HG02763 (cell line): ENCODE results near the gene OSBPL10.
"Not testable (repeated sequence)": the region's sequence is repeated elsewhere in the genome, so short reads cannot be mapped to it uniquely, and the experiment has no call there.

Experiments
- ATAC-seq: cut with Tn5 transposase; IDR thresholded peaks from one replicate; pipeline ENCODE4 v1.9.1; 2021; ENCODE audit warnings: mild to moderate bottlenecking, moderate library complexity; ENCODE audit not compliant: unreplicated experiment

The OSBPL10 gene

DNA sequence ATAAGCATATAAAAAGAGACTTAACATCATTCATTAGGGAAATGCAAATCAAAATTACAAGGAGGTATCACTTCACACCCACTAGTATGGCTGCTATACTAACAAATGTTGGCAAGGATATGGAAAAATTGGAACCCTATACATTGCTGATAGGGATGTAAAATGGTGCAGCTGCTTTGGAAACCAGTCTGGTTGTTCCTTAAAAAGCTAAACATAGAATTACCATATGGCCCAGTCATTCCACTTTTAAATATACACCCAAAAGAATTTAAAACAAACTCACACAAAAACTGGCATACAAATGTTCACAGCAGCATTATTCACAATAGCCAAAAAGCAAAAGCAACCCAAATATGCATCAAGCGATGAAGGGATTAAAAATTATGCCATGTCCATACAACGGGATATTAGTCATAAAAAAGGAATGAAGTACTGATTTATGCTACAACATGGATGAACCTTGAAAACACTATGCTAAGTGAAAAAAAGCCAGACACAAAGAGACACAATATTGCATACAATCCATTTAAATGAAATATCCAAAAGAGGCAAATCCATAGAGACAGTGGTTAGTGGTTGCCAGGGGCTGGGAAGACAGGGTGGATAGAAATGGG, 118.3 kb downstream of the OSBPL10 start:
- ATAC-seq: no peak

DNA sequence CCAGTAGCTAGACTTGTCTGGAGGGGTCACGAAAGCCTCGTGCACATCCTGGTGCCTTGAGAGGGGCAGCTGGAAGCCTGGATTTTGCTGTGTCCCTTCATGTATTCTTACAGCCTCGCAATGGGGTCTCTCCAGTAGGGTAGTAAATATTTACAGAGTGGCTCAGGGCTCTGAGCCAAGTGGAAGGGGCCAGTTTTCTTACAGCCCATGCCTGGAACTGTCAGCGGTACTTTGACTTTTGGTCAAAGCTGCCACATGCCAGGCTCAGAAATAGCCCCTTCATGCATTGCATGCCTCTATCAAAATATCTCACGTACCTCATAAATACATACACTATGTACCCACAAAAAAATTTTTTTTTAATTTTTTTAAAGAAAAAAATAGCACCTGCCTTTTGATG, 119.2 kb downstream of the OSBPL10 start:
- no peak for ATAC-seq

DNA sequence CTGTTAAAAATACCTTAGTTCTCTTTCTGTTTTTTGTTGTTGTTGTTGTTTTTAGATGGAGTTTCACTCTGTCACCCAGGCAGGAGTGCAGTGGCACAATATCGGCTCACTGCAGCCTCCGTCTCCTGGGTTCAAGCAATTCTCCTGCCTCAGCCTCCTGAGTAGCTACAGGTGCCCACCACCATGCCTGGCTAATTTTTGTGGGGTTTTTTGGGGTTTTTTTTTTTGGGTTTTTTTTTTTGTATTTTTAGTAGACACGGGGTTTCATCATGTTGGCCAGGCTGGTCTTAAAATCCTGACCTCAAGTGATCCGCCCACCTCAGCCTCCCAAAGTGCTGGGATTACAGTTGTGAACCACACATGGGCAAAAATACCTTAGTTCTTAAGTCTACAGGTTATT, 120.4 kb downstream of the OSBPL10 start:
- ATAC-seq: not testable (repeated sequence)

DNA sequence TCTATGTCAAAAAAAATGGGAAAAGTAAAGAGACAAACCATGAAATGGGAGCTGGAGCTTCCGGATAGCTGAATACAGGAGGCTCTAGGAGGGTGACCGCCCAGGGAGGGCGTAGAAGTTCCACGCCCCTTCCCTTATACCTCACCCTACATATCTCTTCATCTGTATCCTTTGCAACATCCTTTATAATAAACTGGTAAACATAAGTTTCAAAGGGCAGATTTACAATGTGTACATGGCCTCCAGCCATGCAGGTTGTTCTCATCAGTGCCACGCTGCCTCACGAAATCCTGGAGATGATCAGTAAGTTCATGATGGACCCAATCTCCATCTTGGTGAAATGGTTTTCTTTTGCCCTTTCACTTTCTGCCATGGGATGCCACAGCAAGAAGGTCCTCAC, 121.8 kb downstream of the OSBPL10 start:
- no peak for ATAC-seq

DNA sequence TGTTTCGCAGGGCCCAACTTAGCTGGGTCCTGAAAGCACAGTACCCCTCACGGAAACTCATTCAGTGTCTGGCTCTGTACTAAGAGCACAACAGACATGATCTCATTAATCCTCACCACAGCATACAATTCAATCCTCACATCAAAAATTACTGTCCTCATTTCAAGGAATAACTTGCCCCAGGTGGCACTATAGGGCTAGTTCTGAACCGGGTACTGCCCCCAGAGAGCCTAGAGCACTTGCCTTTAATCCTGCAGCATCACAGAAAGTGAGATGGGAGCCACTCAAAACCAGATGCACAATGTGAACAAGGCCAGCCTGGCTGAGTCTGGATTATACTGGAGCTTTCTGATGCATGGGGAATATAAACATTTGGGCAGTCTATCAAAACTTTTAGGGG, 122.6 kb downstream of the OSBPL10 start:
- no peak for ATAC-seq

DNA sequence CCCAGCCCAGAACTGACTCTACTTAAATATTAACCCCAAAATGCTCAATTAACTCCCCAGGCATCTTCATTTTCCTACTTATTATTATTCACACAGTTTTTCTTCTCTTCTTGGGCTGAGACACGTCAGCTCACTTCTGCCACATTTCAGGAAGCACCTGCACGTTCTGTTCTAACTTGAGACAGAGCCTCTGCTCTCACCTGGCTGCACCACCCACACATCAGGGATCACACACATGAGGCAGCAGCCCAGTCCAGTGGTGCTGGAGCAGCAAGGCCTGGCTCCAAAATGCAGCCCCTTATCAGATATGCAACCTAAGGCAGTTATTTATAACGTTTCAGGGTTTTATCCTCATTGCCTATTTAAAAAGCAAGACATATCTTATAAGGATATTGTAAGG, 127.5 kb downstream of the OSBPL10 start:
- ATAC-seq: no peak

DNA sequence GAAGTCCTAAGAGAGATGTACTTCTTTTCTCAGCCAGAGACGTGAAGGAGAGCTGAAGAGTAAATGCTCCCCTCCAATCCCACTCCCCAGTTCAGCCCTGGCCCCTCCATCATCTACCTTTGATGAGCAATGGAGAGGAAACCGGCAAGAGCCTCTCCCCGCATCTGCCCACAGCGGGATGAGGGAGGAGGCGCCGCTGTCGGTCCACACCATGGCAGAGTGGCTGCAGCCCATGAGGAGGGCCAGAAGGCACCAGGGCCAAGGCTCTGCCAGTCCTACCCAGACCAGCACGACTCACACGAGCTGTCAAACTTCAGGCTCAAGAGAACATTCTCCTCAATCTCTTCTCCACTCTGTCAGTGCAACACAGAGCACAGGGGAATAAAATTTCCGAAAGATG, 129.8 kb downstream of the OSBPL10 start:
- no peak for ATAC-seq

DNA sequence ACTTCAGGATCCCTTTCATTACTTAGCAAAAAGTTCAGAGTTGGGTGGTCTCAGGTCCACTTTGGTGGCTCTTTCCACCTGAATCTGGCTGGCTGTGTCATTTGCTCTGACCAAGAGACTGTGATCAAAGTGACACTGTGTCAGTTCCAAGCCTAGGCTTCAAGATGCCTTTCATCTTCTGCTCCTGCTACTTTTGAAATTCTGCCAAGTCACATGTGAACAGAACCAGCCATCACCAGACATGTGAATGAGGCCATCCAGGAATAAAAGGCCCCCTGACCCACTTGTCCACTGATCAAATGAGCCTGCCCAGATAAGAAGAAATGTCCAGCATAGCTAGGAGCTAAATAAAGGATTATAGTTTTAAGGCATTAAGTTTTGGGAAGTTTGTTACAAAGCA, 132.2 kb downstream of the OSBPL10 start:
- no peak for ATAC-seq

DNA sequence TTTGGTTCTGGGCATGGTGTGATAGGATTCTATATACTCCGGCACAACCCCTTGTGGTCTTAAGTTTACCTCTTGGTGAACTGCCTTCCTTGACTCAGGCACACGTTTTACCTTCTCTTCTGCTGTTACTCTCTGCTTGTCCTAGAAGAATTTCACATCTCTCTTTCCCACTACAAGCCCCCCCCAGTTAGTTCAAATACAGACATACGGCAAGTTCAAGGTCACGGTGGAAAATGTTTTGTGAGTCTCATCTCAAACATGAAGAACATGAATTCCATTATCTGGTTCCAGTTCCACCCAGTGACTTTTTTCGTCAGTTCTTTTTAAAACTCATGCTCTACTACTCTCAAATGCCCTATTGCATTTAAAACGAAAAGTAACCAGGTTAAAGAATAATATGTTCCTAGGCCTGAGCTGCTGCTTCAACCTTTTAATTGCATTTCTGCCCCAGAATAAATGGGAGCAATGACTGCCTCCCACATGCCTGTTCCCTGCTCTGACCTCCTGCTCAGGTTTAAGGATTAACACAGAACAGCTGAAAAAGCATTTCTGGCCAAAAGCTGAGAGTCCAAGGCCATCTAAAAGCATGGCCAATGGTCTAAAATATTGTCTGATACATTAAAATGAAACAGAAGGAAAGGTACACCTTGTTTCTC, 132.8 kb downstream of the OSBPL10 start:
- ATAC-seq: no peak

DNA sequence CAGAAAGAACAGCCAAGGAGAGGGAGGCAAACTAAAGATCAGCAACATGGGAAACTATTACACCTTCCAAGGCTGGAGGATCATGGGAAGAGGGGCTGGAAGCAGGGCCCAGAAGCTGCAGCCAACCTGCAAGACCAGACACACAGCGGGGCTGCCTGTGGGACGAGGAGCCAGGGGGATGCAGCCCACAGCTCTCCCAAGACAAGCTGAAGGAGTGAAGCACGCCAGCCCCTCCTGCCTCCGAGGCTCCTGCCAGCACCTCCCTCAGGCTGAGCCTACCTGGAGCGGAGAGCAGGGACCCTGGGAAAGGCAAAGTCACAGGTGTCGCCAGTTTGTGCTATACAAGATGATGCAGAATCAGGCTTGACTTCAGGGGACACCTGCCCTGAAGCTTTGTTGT, 133.3 kb downstream of the OSBPL10 start:
- no peak for ATAC-seq

DNA sequence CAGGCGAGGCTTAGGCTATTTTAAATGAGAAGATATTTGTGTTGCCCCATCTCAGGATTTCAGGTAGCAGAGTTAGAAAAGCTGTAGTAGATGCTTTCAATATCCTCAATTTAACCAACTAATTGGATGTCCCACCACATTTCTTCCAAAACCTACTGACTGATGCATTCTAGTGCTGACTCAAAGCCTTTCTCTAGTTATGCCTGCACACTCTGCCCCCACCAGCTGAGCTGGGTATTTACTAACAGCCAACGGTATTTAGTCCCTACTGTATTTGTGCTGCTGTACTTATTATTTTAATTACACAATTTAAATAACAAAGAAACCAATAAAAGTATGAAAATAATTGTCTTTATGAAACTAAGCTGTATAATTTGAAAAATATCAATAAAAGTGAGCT, 139.5 kb downstream of the OSBPL10 start:
- ATAC-seq: no peak

DNA sequence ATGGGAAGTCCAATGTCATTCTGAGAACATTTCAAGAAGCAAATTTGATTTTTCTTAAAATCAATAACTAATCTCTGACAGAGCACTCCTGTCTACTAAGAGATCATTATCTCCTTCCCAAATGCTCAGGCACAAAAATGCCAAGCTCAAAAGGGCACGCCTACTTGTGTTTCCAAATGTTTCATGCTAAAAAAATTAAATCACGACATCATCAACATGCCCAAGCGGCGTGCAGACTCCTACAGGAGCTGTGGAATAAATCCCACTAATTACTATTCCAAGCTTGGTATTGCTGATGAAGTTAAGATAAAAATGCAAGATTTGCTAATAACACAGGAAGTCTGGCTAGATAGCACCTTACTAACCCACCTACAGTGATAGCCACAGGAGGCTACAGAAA, 140.8 kb downstream of the OSBPL10 start:
- ATAC-seq: no peak

DNA sequence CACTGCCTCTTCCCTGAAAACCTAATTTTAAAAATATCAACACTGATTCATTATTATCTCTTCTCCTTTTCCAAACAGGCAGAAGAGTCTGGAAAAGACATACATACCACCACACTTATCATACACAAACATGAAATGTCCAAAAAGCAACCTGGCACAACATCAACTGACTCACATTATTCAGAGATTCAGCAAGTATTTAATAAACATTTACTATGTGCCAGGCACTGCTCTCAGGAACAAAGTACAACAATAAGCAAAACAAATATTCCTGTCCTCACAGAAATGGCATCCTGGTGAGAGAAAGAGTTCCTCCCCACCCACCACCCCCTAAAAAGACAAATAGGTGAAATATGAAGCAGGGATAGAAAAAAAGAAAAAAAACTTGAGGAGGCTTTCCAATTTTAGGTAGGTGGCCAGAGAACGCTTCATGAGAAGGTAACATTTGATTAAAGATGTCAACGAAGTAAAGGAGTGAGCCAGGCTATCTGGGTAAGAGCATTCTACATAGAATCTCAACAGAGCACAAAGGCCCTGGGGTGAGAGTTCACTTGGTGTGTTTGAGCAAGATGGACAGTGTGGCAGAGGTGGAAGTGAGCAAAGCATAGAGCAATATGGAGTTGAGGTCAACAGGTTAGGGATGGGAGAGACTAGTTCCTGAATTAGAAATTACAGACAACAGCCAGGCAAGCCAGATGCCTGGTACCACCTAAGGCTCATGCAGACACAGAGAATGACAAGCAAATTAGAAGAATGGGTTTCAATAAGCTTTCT, 141.7 kb downstream of the OSBPL10 start:
- ATAC-seq: no peak

DNA sequence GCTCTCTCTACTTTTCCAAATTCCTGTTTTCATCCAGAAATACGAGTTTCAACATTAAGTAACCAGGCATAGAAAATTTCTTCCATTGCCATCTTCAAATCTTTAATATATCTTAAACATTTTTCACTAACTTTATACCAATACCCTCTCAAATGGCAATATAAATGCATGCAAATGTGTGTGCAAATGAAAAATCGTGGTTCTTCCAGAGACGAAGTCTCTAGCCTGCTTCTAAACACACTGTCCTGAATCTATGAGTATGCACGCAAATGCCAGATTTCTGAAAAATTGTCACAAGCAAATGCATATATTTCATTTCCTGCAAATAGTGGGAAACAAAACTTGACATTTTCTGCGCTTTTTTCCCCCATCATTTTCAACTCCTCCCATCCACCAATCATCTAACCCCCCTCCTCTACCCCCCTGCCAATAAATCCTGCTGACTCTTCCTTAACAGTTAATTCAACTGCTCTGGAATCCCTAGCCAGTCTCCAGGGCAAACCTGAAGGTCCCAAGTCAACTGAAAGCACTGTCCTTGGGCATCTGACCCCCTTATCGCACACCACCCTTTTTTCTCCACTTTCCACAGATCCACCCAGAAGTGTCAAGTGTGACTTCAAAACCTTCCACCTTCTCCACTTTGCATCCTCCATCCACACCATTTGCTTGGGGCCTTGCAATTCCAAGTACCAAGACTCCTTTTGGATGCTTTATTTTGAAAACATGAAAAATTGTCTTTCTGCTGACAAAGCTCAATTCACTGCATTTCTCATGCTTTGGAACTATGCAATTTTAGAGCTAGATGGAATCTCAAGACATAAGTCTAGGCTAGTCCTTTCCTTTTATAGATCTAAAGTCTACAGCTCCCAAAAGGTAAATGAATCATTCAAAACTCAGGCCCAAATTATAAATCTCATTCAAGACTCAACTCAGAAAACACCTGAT, 144.7 kb downstream of the OSBPL10 start:
- ATAC-seq: no peak

DNA sequence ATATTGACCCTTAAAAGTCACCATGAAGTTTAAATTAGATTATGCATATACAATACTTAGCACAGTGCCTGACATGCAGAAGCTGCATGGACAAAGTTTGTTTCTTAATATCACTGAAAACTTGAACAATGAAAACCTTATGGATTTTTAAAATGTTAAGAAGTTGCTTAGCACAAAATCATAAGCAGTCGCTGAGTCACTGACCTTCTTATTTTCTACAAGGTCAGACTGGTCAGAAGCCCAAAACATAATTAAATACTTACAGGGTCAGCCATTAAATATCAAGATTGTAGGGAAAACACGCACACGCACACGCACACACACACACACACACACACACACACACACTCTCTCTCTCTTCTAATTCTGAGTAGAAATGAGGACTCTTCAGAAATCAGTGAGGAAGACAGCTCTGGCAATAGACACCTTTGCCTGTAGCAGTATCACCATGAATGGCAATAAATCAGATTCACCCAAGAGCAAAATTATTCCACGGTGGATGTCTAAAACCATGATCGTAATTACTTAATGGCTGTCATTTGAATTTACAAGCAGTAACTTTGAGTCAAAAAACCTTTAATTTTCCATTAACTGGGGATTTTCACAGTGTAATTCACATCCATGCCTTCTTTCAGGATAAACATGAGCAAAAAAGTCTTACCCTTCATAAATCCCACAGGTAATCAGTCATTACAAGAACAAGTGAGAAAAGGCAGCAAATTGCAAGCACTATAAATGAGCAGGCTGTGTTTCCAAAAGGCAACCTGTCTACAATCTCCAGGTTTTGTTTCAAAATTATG, 147.5 kb downstream of the OSBPL10 start:
- no peak for ATAC-seq

DNA sequence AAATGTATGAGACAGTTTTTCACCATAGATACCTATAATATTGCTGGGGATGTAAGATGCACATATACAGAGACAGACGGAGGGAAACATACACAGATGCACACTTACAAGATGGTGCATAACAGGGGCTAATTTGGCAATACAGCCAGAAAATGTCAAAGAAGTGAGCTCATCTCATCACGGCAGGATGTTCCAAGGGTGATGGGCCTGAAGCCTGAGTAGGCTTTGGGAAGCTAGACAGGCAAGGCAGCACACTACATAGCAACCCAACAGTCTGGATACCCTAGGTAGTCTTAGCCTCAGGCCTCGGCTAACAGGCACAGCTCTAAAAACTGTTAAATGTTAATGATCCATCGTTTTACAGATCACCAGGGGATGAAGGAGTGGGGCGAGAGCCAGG, 148.5 kb downstream of the OSBPL10 start:
- ATAC-seq: no peak

DNA sequence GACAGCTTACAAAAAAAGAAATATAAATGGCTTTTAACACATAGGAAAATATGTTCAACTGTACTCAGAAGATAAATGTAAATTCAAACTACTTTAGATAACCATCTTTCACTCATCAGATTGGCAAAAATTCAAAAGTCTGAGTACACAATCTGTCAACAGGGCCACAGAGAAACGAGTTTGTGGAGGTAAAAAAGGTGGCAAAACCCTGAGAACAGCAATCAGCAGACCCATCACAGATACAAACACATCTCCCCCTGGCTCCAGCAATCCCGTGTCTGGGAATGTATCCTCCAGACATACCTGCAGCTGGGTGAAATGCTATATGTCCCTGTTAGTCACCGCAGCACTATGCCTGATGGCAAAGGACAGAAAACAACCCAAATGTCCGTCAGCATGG, 149.5 kb downstream of the OSBPL10 start:
- no peak for ATAC-seq

DNA sequence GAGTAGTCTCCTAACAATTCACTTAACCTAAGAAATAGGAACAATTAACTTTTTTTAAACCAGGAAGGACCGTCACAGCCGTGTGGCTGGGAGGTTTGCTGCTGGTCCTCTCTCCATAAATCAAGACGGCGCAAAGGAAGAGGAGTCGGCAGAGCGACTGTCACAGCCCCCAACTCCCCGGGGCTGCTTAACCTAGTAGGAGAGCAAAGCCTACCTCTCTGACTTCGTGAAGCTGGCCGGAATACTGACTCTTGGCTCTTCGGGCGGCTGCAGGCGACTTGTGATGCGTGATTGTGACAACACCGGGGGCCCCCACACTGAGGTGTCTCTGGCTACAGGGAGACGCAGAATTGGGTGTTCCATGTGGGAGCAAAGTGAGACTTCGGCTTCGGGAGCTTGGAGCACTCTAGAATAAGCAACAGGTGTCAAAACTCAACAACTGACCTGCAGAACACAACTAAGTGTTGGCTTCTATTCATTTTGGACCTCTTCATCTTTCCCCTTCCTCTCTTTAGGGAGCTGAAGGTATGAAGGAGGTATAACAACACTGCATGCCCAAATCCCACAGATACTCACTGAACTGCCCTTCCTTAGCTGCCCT, 151.1 kb downstream of the OSBPL10 start:
- ATAC-seq: no peak

DNA sequence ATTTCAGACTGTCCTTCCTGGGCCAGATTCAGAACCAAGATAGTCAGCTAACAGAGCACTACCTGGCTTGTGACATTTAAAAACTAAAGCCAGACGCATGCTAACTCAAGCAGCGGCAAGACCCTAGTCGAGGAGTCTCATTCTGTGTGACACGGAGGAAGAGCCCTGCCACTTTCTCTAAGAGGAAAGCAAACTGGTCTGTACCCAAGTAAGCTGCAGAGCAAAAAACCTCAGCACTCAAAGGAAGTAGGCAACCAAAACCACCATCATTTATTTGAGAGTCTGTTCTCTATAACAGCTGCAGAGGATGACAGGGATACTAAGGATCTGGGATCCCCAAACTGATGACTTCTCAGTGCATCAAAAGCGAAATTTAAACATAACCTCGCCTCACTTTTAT, 152.1 kb downstream of the OSBPL10 start:
- no peak for ATAC-seq

DNA sequence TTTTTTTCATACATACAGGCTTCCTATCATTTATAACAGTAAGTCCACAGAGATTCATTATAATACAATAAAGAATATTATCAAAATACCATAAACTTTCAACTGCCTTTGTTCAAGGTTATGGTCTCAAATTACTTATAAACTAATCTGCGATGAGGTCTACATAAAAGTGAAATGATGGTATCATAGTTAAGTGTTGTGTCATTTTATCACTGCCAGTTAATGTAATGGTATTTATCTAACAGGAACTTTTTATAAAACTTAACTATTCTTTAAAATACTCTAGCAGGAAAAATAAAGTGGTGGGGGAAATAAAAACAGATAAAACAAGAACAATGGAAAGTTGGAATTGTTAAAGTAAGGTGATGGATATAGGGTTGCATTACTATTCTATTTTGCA, 153.1 kb downstream of the OSBPL10 start:
- no peak for ATAC-seq
